Fibroblast of lung (primary cell): ENCODE data around the gene KCNIP4. TPM values are rescaled to one million over a fixed set of nuclear protein-coding genes. Genes with fewer than 3 reads are reported as not detected.

ENCODE experiments used
- DNase-seq, 2 donors: peaks; one replicate each; pipeline versions ENCODE4 v3.0.0 to v3.0.0-alpha.2; 2010; ENCODE audit warnings: low read depth in 2 of 2
- H2AFZ ChIP-seq: 2 replicates; pipeline ENCODE4 v1.5.1; 2012; ENCODE audit warnings: low read length, control low read depth, inconsistent platforms
- H3K27ac ChIP-seq: 2 replicates; pipeline ENCODE4 v1.5.1; 2011; ENCODE audit warnings: low read length, control low read depth; ENCODE audit not compliant: insufficient read depth
- H3K27me3 ChIP-seq: 2 replicates; pipeline ENCODE4 v1.5.1; 2011; ENCODE audit warnings: mild to moderate bottlenecking, low read length; ENCODE audit not compliant: control insufficient read depth, insufficient read depth
- H3K36me3 ChIP-seq: 2 replicates; pipeline ENCODE4 v1.5.1; 2011; ENCODE audit warnings: low read length; ENCODE audit not compliant: control insufficient read depth, insufficient read depth
- H3K4me1 ChIP-seq: 2 replicates; pipeline ENCODE4 v1.5.1; 2011; ENCODE audit warnings: low read length; ENCODE audit not compliant: control insufficient read depth, insufficient read depth; ENCODE audit errors: extremely low read depth
- H3K4me2 ChIP-seq: 2 replicates; pipeline ENCODE4 v1.5.1; 2011; ENCODE audit warnings: low read length, control low read depth; ENCODE audit not compliant: insufficient read depth; ENCODE audit errors: extremely low read depth
- H3K4me3 ChIP-seq, 4 experiments: fragments of 200-600 bp in 1 of 4; sonication (generic) in 1 of 4; replicated peaks in 1 of 4; 2 replicates each; pipeline ENCODE4 v1.5.1; 2011 to 2016; ENCODE audit warnings: low read length in 4 of 4, low read depth in 3 of 4, mild to moderate bottlenecking in 3 of 4, control low read depth in 2 of 4, inconsistent platforms in 1 of 4, mixed read lengths in 1 of 4; ENCODE audit not compliant: insufficient read depth in 1 of 4; ENCODE audit errors: control extremely low read depth in 1 of 4
- H3K79me2 ChIP-seq: 2 replicates; pipeline ENCODE4 v1.5.1; 2012; ENCODE audit warnings: mild to moderate bottlenecking, low read length, inconsistent platforms; ENCODE audit not compliant: control insufficient read depth, insufficient read depth
- H3K9ac ChIP-seq: 2 replicates; pipeline ENCODE4 v1.5.1; 2011; ENCODE audit warnings: mild to moderate bottlenecking, low read length, control low read depth; ENCODE audit not compliant: insufficient read depth
- H3K9me3 ChIP-seq: 2 replicates; pipeline ENCODE4 v1.5.1; 2012; ENCODE audit warnings: low read depth, low read length; ENCODE audit not compliant: control insufficient read depth, insufficient read depth
- H4K20me1 ChIP-seq: 2 replicates; pipeline ENCODE4 v1.5.1; 2011; ENCODE audit warnings: low read length; ENCODE audit not compliant: control insufficient read depth, insufficient read depth; ENCODE audit errors: extremely low read depth
- CTCF ChIP-seq, 2 donors: IDR thresholded peaks in 1 of 2; conservative IDR thresholded peaks in 1 of 2; 1 replicate in 1 of 2; 2 replicates in 1 of 2; pipeline ENCODE4 v1.5.1; 2011 to 2012; ENCODE audit warnings: low read length in 2 of 2, control low read depth in 1 of 2, inconsistent platforms in 1 of 2, low read depth in 1 of 2, mild to moderate bottlenecking in 1 of 2
- EZH2 ChIP-seq: IDR thresholded peaks from 2 replicates; pipeline ENCODE4 v1.5.1; 2012; ENCODE audit warnings: low read length, control low read depth, mild to moderate bottlenecking; ENCODE audit errors: missing control alignments
- polyA plus RNA-seq, 2 donors: library from polyadenylated mRNA; depleted of rRNA in 1 of 2; stranded (reverse) in 1 of 2; unstranded in 1 of 2; fragments of >200 nt; gene quantifications; 2 replicates each; pipeline ENCODE4 v1.2.1, GENCODE V29; 2011 to 2012; ENCODE audit warnings: missing spikeins in 1 of 2
- total RNA-seq: library from RNA; depleted of rRNA; stranded (reverse); fragments of >200 nt; gene quantifications from 2 replicates; pipeline ENCODE4 v1.2.1, GENCODE V29; 2014

KCNIP4 gene
- total and polyA plus RNA-seq, 2 donors (not counting 1 experiment from before 2014, with no cell fraction given) = not detected

DNA sequence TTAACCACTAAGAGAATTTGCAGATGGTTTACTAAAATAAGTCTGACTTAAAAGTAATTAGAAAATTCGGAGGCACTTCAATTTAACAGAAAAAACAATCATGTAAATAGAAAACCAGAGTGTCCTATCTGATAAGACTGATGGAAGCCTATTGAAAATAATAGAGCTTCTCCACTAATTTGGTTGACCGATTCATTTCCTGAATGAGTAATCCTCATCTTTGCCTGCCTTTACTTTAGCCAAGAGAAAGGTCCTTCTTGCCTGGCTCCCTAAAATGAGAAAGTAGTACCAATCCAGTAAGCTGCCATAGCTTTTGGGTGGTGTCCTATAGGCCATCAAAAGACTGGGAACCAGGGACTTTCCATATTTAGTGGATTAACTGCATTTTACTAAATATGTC is 48.4 kb downstream of the KCNIP4 start:
- Histone ChIP-seq H3K4me1 (no peaks in the 10 kb centered on the region), H4K20me1 (no peaks in the 10 kb centered on the region), H2AFZ (no peak overlapping the region), H3K79me2 (no peaks in the 10 kb centered on the region), H3K9me3 (no peaks in the 10 kb centered on the region), H3K27ac (no peak overlapping the region), H3K4me3 (no peak overlapping the region), H3K36me3 (no peaks in the 10 kb centered on the region), H3K9ac (no peak overlapping the region), H3K4me2 (no peak overlapping the region), H3K27me3 (no peaks in the 10 kb centered on the region)
- TF ChIP-seq CTCF (conservative IDR thresholded peaks at IDR 0.05 in 1 of 2, IDR thresholded peaks at IDR 0.05 in 1 of 2; ENCODE audit: low read depth in 1 of 2, low read length in 2 of 2) = no peak
- no peak for TF ChIP-seq EZH2
- DNase-seq = no peak

DNA sequence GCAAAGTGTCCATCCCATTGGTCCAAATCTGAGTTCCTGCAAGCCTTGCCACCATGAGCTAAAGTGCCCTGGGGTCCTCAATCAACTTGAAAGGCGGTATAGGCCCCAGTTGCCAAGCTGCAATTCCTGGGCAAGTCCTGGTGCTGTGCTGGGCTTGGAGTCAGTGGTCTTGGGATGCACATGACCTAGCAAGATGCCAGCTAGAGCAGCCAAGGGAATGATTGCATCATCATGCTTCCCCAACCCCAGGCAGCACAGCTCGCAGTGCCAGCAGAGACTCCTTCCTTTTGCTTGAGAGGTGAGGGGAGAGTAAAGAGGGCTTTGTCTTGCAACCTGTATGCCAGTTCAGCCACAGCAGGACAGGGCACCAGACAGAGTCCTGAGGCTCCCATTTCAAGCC is 50.5 kb downstream of the KCNIP4 start:
- TF ChIP-seq EZH2 (no peak), CTCF (conservative IDR thresholded peaks at IDR 0.05 in 1 of 2, IDR thresholded peaks at IDR 0.05 in 1 of 2; ENCODE audit: low read depth in 1 of 2, low read length in 2 of 2) (no peak)
- Histone ChIP-seq H3K4me3 (no peak overlapping the region), H2AFZ (no peak overlapping the region), H3K9me3 (no peaks in the 10 kb centered on the region), H3K9ac (no peak overlapping the region), H3K4me1 (no peaks in the 10 kb centered on the region), H3K27me3 (no peaks in the 10 kb centered on the region), H3K27ac (no peak overlapping the region), H4K20me1 (no peaks in the 10 kb centered on the region), H3K79me2 (no peaks in the 10 kb centered on the region), H3K36me3 (no peaks in the 10 kb centered on the region), H3K4me2 (no peak overlapping the region)
- DNase-seq = no peak

GRCh38 chr4:21896767-21897166 is 51.8 kb downstream of the KCNIP4 start:
- H3K36me3 ChIP-seq = no peaks in the 10 kb centered on the region
- H3K79me2 ChIP-seq = no peaks in the 10 kb centered on the region
- H3K4me2 ChIP-seq = no peak overlapping the region
- H3K4me1 ChIP-seq = no peaks in the 10 kb centered on the region
- DNase-seq = no peak
- H3K27me3 ChIP-seq = no peaks in the 10 kb centered on the region
- H4K20me1 ChIP-seq = no peaks in the 10 kb centered on the region
- H3K9me3 ChIP-seq = no peaks in the 10 kb centered on the region
- H3K4me3 ChIP-seq = no peak overlapping the region
- TF ChIP-seq CTCF (conservative IDR thresholded peaks at IDR 0.05 in 1 of 2, IDR thresholded peaks at IDR 0.05 in 1 of 2; ENCODE audit: low read depth in 1 of 2, low read length in 2 of 2) (no peak), EZH2 (no peak)
- no peak overlapping the region for H3K27ac ChIP-seq
- no peak overlapping the region for H2AFZ ChIP-seq
- H3K9ac ChIP-seq = no peak overlapping the region
